Suppressor macrophage treated with lipopolysaccharide for 4 hours (primary cell): ENCODE measurements around the gene MACROD1.
"Not testable (repeated sequence)": the region's sequence is repeated elsewhere in the genome, so short reads cannot be mapped to it uniquely, and the experiment has no call there.

Experiments
- DNase-seq: peaks from one replicate; pipeline ENCODE4 v3.0.0-alpha.2; 2020

Gene MACROD1

DNA sequence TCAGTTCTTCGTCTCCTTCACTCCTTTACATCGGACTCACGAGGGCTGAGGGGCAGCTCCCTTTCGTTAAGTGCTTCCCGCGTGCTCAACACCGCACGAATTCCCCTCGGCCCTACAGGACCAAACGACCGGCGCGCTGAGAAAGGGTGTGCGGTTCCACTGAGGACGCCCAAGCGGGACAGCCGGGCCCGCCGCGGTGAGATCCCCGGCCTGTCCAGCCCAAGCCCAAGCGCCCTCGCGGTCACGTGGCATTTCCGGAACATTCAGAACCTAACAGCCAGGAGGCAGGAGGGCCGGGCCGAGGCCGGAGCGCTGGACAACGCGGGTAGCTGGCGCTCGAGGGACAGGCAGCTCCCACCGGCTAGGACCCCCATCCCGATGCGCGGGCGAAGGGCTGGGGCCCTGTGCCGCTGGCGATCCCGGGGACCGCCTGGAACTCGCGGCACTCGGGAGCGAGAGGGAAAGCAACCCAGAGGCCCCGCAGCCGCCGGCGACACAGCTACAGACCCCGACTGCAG is 19.3 kb upstream of the MACROD1 start:
- DNase-seq = peak; percentile 86

GRCh38 chr11:64183890-64184289 is 18.0 kb upstream of the MACROD1 start:
- DNase-seq = no peak

- DNase-seq = peak; percentile 91
These were observed 15.8 kb upstream of the MACROD1 start for GRCh38 chr11:64181506-64182411.

DNA sequence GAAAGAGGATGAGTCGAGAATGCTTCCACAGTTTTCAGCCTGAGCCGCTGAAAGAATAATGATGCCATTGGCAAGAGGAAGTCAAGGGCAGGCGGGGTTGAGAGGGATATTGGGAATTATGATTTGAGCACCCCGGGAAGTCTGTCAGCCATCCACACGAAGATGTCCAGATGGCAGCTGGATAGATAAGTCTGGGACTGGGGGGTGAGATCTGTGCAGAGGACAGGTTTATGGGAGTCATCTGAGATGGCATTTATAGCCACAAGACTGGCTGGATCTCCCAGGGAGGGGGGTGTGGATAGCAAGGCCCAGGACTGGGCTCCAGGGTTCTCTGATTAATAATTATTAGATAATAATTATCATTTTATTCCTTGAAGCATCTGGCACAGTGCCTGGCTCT is 15.0 kb upstream of the MACROD1 start:
- DNase-seq = no peak

DNA sequence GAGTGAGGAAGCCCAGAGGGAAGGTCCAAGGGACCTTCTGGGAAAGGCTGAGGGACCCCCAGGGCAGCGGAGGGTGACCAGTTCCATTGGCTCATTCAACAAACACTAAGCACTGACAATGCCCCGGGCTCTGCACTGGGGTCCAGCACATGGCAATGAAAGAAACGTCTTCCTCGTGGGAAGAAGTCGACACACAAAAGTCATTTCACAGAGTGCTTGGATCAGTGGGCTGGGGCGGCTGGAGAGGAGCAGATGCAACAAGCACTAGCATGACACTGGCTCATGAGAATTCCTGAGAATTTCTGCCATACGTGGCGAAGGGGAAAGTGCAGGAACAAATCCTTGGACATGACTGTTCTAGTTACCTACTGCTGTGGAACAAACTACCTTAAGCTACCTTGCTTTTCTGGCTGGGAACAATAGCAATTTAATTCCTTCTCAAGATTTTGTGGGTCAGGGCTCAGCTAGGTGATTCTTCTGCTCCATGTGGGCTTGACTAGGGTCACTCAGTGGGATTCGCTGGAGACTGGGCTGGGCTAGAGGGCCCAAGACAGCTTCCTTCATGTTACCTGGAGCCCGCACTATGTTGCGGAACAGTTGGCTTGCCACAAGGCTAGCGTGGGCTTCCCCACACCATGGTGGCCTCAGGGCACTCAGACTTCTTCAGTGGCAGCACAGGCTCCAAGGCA is 13.2 kb upstream of the MACROD1 start:
- no peak for DNase-seq

DNA sequence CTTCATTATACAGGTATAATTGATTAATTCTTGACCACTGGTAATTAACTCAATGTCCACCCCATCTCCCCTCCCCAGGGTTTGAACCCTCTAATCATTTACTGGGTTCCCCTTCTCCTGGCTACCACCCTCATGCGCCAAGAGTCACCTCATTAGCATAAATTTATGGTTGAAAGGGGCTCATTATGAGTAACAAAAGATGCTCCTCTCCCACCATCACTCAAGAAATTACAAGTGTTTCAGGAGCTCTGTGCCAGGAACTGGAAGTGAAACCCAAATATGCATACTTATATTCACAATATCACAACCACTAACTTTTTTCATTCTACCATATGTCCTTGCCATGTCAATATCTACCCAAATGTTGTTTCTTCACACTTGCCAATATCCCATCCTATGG is 12.3 kb upstream of the MACROD1 start:
- DNase-seq = no peak

DNA sequence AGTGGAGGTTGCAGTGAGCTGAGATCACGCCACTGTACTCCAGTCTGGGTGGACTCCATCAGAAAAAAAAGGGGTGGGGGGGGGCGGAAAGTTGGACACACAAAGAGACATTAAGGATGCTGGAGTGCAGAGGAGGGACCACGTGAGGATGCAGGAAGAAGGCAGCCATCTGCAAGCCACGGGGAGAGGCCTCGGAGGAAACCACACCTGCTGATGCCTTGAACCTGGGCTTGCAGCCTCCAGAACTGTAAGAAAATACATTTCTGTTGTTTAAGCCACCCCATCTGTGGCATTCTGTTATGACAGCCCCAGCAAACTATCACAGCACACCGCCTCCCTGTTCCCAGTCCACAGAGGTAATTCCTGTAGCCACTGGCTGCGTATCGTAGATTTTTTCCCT is 10.8 kb upstream of the MACROD1 start:
- no peak for DNase-seq

- no peak for DNase-seq
These were observed 7.9 kb upstream of the MACROD1 start for GRCh38 chr11:64173616-64174355.

- DNase-seq = no peak
These were observed 4.5 kb upstream of the MACROD1 start for GRCh38 chr11:64170419-64170818.

DNA sequence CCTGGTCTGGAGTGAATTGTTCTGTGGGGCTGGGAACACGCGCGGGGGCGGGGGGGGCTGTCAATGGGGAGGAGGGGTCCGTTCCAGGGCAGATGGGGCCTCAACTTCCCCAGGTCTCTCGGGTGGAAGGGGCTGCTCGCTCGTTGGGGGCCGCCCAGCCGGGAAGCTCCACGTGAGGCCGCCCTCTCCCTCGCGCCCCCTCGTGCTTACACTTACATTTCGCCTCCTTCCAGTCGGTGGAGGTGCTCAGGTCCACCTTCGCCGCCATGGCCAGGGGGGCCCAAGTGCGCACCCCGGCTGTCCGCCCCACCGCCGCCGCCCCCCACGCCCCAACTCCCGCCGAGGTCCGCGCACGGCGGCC is 452 bp downstream of the MACROD1 start:
- no peak for DNase-seq

- DNase-seq = no peak
These were observed 1.3 kb downstream of the MACROD1 start for GRCh38 chr11:64164392-64165312.

GRCh38 chr11:64163951-64164350 is 2.0 kb downstream of the MACROD1 start:
- DNase-seq = no peak

- not testable (repeated sequence) for DNase-seq
These were observed 3.1 kb downstream of the MACROD1 start for GRCh38 chr11:64162769-64163168.

GRCh38 chr11:64161037-64161436 is 4.9 kb downstream of the MACROD1 start:
- DNase-seq = no peak

- DNase-seq = no peak
These were observed 8.1 kb downstream of the MACROD1 start for GRCh38 chr11:64157631-64158394.

DNA sequence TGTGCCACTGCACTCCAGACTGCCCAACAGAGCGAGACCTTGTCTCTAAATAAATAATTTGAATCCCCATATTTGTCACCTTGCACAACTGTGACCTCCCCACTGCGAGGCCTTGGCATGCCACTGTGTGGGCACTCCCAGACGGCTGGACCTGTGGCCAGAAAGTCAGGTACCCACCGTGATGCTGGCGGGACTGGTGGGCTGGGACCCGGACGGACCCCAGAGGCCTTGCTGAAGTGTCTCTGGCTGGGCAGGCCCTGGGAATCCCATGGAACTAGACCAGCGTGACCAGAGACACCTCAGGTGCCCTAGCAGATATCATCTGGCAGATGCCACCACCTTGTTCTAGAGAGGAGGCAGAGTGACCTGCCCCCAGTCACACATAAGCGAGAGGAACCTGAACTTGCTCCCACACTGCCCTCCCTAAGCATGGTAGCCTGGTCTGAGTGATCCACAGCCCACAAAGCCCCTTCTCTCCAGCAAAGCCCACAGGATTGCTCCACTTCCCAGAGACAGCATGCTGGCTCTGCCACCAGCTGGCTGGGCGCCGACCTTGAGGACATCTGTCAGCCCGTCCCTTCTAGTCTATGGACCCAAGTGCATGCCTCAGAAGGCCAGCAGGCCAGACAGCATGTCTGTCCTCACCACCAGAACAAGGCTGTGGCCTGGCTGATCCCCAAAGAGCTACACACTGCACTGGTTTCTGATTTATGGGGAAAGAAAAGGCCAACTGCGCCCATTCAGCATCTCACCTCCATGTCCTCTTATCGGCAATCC is 9.5 kb downstream of the MACROD1 start:
- no peak for DNase-seq

GRCh38 chr11:64153812-64154211 is 12.1 kb downstream of the MACROD1 start:
- no peak for DNase-seq

GRCh38 chr11:64152841-64153691 is 12.8 kb downstream of the MACROD1 start:
- peak; percentile 74 for DNase-seq

- DNase-seq = no peak
These were observed 14.6 kb downstream of the MACROD1 start for GRCh38 chr11:64151337-64151736.
